ENCODE results near the gene B4GAT1.

B4GAT1 gene

DNA sequence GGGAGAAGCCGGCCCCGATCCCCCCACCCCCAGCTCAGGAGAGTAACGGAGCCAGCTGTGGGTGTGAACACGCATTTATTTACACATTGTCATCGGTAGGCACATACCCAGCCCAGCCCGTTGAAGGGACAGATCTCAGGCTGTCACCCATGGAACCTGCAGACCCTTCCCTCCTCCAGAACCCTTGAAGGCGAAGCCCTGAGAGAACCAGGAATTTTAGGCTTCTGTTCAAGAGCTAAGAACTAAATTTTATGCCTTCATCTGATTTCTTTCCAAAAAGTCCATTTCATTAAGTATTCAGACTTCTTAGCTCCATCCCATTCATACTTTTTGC is 2.1 kb downstream of the B4GAT1 start:
- Histone ChIP-seq H4K5ac (ENCODE audit: low read length) (no peak overlapping the region), H3K79me1 (ENCODE audit: low read length) (peaks cover 18% of the 10 kb centered on the region), H2BK120ac (ENCODE audit: low read depth, low read length) (no peak overlapping the region), H3K23ac (ENCODE audit: low read length) (no peak overlapping the region), H3K4ac (ENCODE audit: low read depth, low read length) (no peak overlapping the region), H3K27me3 (ENCODE audit: insufficient read depth, low read length, poor library complexity) (no peaks in the 10 kb centered on the region), H3K4me1 (ENCODE audit: control insufficient read depth, low read depth, low read length) (no peaks in the 10 kb centered on the region), H2AK5ac (ENCODE audit: low read length) (no peak overlapping the region), H4K8ac (ENCODE audit: low read depth, low read length) (peak overlapping the region; percentile 3), H3K36me3 (ENCODE audit: control insufficient read depth, insufficient read depth, low read length) (peaks cover 7% of the 10 kb centered on the region), H2BK5ac (ENCODE audit: low read length) (no peak overlapping the region), H3K9ac (ENCODE audit: low read length) (peak overlapping the region; percentile 73), H3K18ac (ENCODE audit: low read length) (no peak overlapping the region), H3K4me3 (ENCODE audit: low read length) (no peak overlapping the region), H3K4me2 (ENCODE audit: low read length) (peak overlapping the region; percentile 64), H3K79me2 (ENCODE audit: control insufficient read depth, insufficient read depth, low read length) (peaks cover 14% of the 10 kb centered on the region), H2BK15ac (replicated peaks; ENCODE audit: low read depth) (no peak overlapping the region), H3K27ac (ENCODE audit: low read depth, low read length) (peak overlapping the region; percentile 29), H3K56ac (ENCODE audit: low read length) (peak overlapping the region; percentile 91)
- no CpG with 5 or more reads among the region's 7 CpGs for WGBS (ENCODE audit: extremely low coverage, insufficient coverage, low lambda C conversion rate)
- no peak for DNase-seq

GRCh38 chr11:66344550-66345315 is 2.7 kb downstream of the B4GAT1 start, which contains the start of gene BRMS1:
BRMS1 (minus strand) TSS chr11:66345104; CDS start chr11:66342234, 2,870 bp downstream.
- Histone ChIP-seq H4K8ac (ENCODE audit: low read depth, low read length) (peak within 1 kb of the TSS; percentile 3), H4K5ac (ENCODE audit: low read length) (no peak within 1 kb of the TSS), H3K4me3 (ENCODE audit: low read length) (peak within 1 kb of the TSS; percentile 99), H2BK120ac (ENCODE audit: low read depth, low read length) (no peak within 1 kb of the TSS), H3K27me3 (ENCODE audit: insufficient read depth, low read length, poor library complexity) (no peaks in the 10 kb centered on the region), H2BK5ac (ENCODE audit: low read length) (no peak within 1 kb of the TSS), H2AK5ac (ENCODE audit: low read length) (no peak within 1 kb of the TSS), H3K9ac (ENCODE audit: low read length) (peak within 1 kb of the TSS; percentile 99), H3K56ac (ENCODE audit: low read length) (peak within 1 kb of the TSS; percentile 98), H3K23ac (ENCODE audit: low read length) (no peak within 1 kb of the TSS), H2BK15ac (replicated peaks; ENCODE audit: low read depth) (no peak within 1 kb of the TSS), H3K4ac (ENCODE audit: low read depth, low read length) (no peak within 1 kb of the TSS), H3K4me2 (ENCODE audit: low read length) (peak within 1 kb of the TSS; percentile 76), H3K27ac (ENCODE audit: low read depth, low read length) (peak within 1 kb of the TSS; percentile 29), H3K4me1 (ENCODE audit: control insufficient read depth, low read depth, low read length) (no peaks in the 10 kb centered on the region), H3K79me2 (ENCODE audit: control insufficient read depth, insufficient read depth, low read length) (peaks cover 14% of the 10 kb centered on the region), H3K36me3 (ENCODE audit: control insufficient read depth, insufficient read depth, low read length) (peaks cover 9% of the 10 kb centered on the region), H3K79me1 (ENCODE audit: low read length) (peaks cover 18% of the 10 kb centered on the region), H3K18ac (ENCODE audit: low read length) (no peak within 1 kb of the TSS)
- DNase-seq = peak; percentile 99
- WGBS (ENCODE audit: extremely low coverage, insufficient coverage, low lambda C conversion rate) = no CpG with 5 or more reads among the region's 59 CpGs

DNA sequence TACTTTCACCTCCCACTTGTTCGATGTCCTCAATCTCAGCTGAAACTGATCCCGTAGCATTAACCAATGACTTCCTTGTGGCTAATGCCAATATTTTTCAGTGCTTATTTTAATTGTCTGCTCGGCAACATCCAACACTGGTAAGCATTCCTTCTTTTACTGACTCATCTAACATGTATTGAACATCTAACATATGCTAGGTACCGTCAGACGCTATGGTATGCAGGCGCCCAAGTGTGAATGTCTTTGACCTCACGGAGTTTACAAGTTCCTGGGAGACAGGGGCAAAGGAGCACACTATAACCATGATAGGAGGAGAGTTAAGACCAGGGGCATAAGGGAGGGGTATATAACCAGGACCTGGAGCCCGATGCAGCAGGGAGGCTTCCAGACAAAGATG is 4.3 kb downstream of the B4GAT1 start:
- Histone ChIP-seq H3K23ac (ENCODE audit: low read length) (no peak overlapping the region), H3K4me1 (ENCODE audit: control insufficient read depth, low read depth, low read length) (no peaks in the 10 kb centered on the region), H3K4ac (ENCODE audit: low read depth, low read length) (no peak overlapping the region), H2BK120ac (ENCODE audit: low read depth, low read length) (no peak overlapping the region), H3K79me2 (ENCODE audit: control insufficient read depth, insufficient read depth, low read length) (peaks cover 14% of the 10 kb centered on the region), H2BK15ac (replicated peaks; ENCODE audit: low read depth) (no peak overlapping the region), H3K36me3 (ENCODE audit: control insufficient read depth, insufficient read depth, low read length) (peaks cover 9% of the 10 kb centered on the region), H3K9ac (ENCODE audit: low read length) (no peak overlapping the region), H3K27ac (ENCODE audit: low read depth, low read length) (no peak overlapping the region), H3K4me2 (ENCODE audit: low read length) (no peak overlapping the region), H4K8ac (ENCODE audit: low read depth, low read length) (no peak overlapping the region), H3K27me3 (ENCODE audit: insufficient read depth, low read length, poor library complexity) (no peaks in the 10 kb centered on the region), H3K79me1 (ENCODE audit: low read length) (peaks cover 18% of the 10 kb centered on the region), H3K4me3 (ENCODE audit: low read length) (no peak overlapping the region), H4K5ac (ENCODE audit: low read length) (no peak overlapping the region), H3K18ac (ENCODE audit: low read length) (no peak overlapping the region), H2AK5ac (ENCODE audit: low read length) (no peak overlapping the region), H2BK5ac (ENCODE audit: low read length) (no peak overlapping the region), H3K56ac (ENCODE audit: low read length) (no peak overlapping the region)
- no peak for DNase-seq
- WGBS (ENCODE audit: extremely low coverage, insufficient coverage, low lambda C conversion rate) = no CpG with 5 or more reads among the region's 8 CpGs

- no peak overlapping the region for H3K9ac ChIP-seq (ENCODE audit: low read length)
These were observed 5.8 kb downstream of the B4GAT1 start for GRCh38 chr11:66341502-66342126.

DNA sequence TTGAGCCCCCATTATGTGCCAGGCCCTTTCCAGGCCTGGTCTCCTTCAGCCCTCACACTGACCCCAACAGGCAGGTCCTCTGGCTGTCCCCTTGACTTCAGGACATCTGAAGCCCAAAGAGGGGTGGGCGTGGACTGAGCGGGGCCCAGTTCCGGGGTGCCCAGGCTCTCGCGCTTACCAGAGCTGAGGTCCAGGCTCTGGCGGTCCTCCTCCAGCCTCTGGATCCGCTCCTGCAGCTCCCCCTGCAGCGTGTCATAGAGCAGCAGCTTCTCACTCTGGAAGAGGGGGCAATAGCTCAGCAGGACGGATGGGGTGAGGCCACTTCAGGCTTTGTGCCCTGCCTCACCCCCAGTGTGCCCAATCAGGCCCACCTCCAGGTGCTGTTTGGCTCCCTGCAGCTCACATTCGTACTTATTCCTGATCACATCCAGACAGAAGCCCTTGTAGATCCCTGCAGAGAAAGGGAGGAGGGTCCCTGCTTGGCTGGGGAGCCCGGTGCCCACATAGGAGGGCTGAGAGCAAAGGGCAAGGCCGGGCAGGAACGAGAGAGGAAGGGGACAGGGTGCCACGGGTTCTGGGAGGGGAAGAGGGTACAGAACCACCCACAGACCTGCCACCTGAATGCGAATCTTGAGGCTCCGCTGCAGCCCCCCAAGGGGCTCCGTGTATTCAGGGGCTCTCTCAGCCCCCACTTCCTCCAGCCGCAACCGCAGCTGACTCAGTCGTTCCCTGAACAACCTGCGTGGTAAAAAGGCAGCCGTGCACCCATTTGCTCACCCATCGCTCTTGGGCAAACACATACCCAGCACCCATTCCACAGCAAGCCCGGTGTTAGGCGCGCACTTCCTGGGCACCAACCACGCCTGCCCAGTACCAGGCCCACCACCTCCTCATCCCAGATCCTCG is 6.6 kb downstream of the B4GAT1 start:
- Histone ChIP-seq H2BK120ac (ENCODE audit: low read depth, low read length) (no peak overlapping the region), H3K27me3 (ENCODE audit: insufficient read depth, low read length, poor library complexity) (no peaks in the 10 kb centered on the region), H4K5ac (ENCODE audit: low read length) (no peak overlapping the region), H3K18ac (ENCODE audit: low read length) (no peak overlapping the region), H3K4me2 (ENCODE audit: low read length) (no peak overlapping the region), H3K9ac (ENCODE audit: low read length) (no peak overlapping the region), H2BK5ac (ENCODE audit: low read length) (no peak overlapping the region), H3K36me3 (ENCODE audit: control insufficient read depth, insufficient read depth, low read length) (peaks cover 9% of the 10 kb centered on the region), H3K4me1 (ENCODE audit: control insufficient read depth, low read depth, low read length) (no peaks in the 10 kb centered on the region), H4K8ac (ENCODE audit: low read depth, low read length) (no peak overlapping the region), H3K23ac (ENCODE audit: low read length) (no peak overlapping the region), H3K79me2 (ENCODE audit: control insufficient read depth, insufficient read depth, low read length) (peaks cover 14% of the 10 kb centered on the region), H3K56ac (ENCODE audit: low read length) (no peak overlapping the region), H2AK5ac (ENCODE audit: low read length) (no peak overlapping the region), H3K27ac (ENCODE audit: low read depth, low read length) (no peak overlapping the region), H3K4me3 (ENCODE audit: low read length) (no peak overlapping the region), H3K79me1 (ENCODE audit: low read length) (peaks cover 18% of the 10 kb centered on the region), H3K4ac (ENCODE audit: low read depth, low read length) (no peak overlapping the region), H2BK15ac (replicated peaks; ENCODE audit: low read depth) (no peak overlapping the region)
- DNase-seq = no peak
- no CpG with 5 or more reads among the region's 28 CpGs for WGBS (ENCODE audit: extremely low coverage, insufficient coverage, low lambda C conversion rate)

More at GRCh38 chr11:66341502-66342126, 5.8 kb downstream of the B4GAT1 start:
- Histone ChIP-seq H4K5ac (ENCODE audit: low read length) (no peak overlapping the region), H4K8ac (ENCODE audit: low read depth, low read length) (no peak overlapping the region), H3K27ac (ENCODE audit: low read depth, low read length) (no peak overlapping the region), H3K56ac (ENCODE audit: low read length) (no peak overlapping the region), H2BK5ac (ENCODE audit: low read length) (no peak overlapping the region), H3K79me1 (ENCODE audit: low read length) (peaks cover 18% of the 10 kb centered on the region), H3K4me2 (ENCODE audit: low read length) (no peak overlapping the region), H3K79me2 (ENCODE audit: control insufficient read depth, insufficient read depth, low read length) (peaks cover 14% of the 10 kb centered on the region), H2BK120ac (ENCODE audit: low read depth, low read length) (no peak overlapping the region), H2AK5ac (ENCODE audit: low read length) (no peak overlapping the region), H3K18ac (ENCODE audit: low read length) (no peak overlapping the region), H3K23ac (ENCODE audit: low read length) (no peak overlapping the region), H3K4me1 (ENCODE audit: control insufficient read depth, low read depth, low read length) (no peaks in the 10 kb centered on the region), H3K4ac (ENCODE audit: low read depth, low read length) (no peak overlapping the region), H3K27me3 (ENCODE audit: insufficient read depth, low read length, poor library complexity) (no peaks in the 10 kb centered on the region), H3K36me3 (ENCODE audit: control insufficient read depth, insufficient read depth, low read length) (peaks cover 9% of the 10 kb centered on the region), H3K4me3 (ENCODE audit: low read length) (no peak overlapping the region), H2BK15ac (replicated peaks; ENCODE audit: low read depth) (no peak overlapping the region)
- no peak for DNase-seq
- WGBS (ENCODE audit: extremely low coverage, insufficient coverage, low lambda C conversion rate) = no CpG with 5 or more reads among the region's 21 CpGs
